A549 treated with RU486 at 1 μM for 4 hours (cell line): ENCODE results near the gene NRDC. TPM values are rescaled to one million over a fixed set of nuclear protein-coding genes. Genes with fewer than 3 reads are reported as not detected.

Experiments used
- total RNA-seq: library from RNA; stranded (reverse); fragments of 200-300 nt; extraction: Qiagen RNA extraction; gene quantifications from 5 replicates; pipeline ENCODE4 v1.2.3, GENCODE V29; 2022; ENCODE audit warnings: low read depth

The NRDC gene, protein sequence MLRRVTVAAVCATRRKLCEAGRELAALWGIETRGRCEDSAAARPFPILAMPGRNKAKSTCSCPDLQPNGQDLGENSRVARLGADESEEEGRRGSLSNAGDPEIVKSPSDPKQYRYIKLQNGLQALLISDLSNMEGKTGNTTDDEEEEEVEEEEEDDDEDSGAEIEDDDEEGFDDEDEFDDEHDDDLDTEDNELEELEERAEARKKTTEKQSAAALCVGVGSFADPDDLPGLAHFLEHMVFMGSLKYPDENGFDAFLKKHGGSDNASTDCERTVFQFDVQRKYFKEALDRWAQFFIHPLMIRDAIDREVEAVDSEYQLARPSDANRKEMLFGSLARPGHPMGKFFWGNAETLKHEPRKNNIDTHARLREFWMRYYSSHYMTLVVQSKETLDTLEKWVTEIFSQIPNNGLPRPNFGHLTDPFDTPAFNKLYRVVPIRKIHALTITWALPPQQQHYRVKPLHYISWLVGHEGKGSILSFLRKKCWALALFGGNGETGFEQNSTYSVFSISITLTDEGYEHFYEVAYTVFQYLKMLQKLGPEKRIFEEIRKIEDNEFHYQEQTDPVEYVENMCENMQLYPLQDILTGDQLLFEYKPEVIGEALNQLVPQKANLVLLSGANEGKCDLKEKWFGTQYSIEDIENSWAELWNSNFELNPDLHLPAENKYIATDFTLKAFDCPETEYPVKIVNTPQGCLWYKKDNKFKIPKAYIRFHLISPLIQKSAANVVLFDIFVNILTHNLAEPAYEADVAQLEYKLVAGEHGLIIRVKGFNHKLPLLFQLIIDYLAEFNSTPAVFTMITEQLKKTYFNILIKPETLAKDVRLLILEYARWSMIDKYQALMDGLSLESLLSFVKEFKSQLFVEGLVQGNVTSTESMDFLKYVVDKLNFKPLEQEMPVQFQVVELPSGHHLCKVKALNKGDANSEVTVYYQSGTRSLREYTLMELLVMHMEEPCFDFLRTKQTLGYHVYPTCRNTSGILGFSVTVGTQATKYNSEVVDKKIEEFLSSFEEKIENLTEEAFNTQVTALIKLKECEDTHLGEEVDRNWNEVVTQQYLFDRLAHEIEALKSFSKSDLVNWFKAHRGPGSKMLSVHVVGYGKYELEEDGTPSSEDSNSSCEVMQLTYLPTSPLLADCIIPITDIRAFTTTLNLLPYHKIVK
- total RNA-seq: 72.3 to 88.1 TPM (median 76.4 TPM) in 5 replicates

DNA sequence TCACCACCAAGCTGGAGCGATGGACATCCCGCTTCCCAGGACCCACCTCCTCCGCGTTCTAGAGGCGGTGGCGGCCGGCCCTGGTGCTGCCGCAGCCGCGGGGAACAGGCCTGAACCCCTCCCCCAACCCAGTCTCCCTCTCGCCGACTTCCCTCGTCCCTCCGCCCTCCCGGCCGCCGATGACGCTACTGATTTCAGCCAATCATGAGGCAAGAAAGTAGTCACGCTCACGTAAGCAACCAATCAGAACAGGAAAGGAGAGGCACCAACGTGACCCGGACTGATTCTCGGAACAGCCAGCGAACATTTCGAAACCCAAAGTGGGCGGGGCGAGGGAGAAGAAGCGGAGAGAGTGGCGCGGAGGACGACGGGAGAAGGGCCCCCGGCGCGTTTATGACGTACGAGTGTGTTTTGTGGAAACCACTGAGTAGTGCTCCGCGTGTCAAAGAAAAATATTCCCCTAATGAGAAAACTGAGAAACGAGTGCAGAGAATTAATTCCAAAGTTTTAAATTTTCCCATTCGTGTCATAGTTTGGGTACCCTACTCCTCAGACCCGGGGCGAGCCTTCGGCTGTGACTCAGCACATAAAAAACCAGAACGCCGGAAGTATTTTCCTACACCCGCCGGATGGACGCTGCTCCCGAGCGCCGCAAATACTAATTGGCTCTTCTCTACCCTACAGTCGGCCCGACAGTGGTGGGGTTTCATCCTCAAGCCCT lies at the start of gene NRDC:
TSS of gene NRDC (minus strand) at position 112 of the 721 bp plus-strand sequence. CDS start 112 bp downstream, outside the sequence.

Other genes starting within 250 kb of the NRDC start
- gene RAB3B, start 112.0 kb upstream of the NRDC start, total RNA-seq: 5.5 to 10.8 TPM (median 7.2 TPM) in 5 replicates
- gene KTI12, start 155.1 kb upstream of the NRDC start, total RNA-seq: 15.2 to 21.1 TPM (median 17.9 TPM) in 5 replicates
- gene TXNDC12, start 176.5 kb upstream of the NRDC start, total RNA-seq: 34.5 to 43.8 TPM (median 38.1 TPM) in 5 replicates
- gene BTF3L4, start 177.6 kb upstream of the NRDC start, total RNA-seq: 19.0 to 45.1 TPM (median 32.5 TPM) in 5 replicates